SIG-M5 (cell line): Measurements from ENCODE around the gene IL31.
"Not testable (repeated sequence)": the region's sequence is repeated elsewhere in the genome, so short reads cannot be mapped to it uniquely, and the experiment has no call there.

Source experiments
- DNase-seq: peaks from one replicate; lab custom pipeline; 2025; lab: John Stamatoyannopoulos, UW

IL31 gene

DNA sequence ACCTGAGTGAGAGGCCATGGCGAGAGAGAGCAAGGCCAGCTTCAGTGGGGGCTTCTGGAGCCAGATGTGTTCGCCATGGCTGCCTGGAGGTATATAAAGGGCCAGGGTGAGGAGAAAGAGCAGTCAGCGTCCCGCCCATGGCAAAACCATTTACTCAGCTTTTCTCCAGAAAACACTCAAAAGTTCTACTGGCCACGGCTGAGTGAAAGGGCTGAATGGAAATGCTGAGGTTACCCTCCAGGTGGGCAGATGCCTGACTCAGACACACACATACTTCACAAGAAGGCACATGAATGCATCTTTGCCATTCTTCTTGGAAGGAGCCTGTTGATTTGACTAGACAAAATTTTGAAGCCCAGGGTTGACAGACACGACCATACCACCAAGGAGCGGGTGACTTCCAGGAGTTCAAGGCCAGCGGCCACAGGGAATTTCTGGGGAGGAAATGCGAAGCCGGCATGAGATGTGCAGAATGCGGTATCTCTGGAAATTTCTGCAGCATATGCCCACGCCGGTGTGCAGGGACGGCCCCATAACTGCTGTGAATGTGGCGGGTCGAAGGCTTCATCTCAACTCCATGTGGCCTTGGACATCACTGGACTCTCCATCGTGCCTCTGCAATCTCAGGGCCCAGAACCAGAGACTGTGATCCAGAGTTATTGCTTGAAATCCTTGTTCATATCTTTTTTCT lies at the start of gene IL31:
IL31 (minus strand) TSS at position 67 of the 691 bp plus-strand sequence; CDS start at position 18, 49 bp downstream.
- no peak for DNase-seq

DNA sequence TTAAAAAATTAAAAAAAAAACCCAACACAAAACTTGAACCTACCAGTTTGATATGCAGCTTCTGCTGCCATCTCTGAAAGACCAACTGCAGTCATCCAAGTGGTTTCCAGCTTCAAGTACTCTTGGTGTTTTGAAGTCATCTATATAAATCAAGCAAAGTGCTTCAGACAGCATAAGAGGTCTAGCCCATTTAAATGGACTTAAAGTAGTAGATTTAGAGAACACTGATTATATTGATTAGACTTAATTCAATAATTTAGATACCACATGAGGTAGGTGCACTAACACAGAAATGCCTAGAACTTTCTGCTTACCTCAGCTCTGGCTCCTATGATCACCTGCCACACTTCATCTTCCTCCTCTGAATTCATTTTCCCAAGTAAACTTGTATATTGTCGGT lies 42.4 kb upstream of the IL31 start:
- DNase-seq = no peak

DNA sequence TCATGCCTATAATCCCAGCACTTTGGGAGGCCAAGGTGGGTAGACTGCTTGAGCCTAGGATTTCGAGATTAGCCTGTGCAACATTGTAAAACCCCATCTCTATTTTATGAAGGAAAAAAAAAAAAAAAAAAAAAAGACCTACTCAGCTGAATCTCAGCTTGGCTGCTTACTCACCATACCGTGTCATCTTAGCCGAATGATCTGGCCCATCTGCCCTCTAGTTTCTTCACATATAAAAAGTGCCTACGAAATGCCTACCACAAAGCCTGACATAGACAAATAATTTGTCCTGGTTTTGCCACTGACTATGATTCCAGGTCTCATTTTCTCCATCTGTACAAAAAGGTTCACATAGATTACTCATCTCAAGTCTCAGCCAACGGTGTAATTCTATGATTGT lies 41.8 kb upstream of the IL31 start:
- DNase-seq = no peak

DNA sequence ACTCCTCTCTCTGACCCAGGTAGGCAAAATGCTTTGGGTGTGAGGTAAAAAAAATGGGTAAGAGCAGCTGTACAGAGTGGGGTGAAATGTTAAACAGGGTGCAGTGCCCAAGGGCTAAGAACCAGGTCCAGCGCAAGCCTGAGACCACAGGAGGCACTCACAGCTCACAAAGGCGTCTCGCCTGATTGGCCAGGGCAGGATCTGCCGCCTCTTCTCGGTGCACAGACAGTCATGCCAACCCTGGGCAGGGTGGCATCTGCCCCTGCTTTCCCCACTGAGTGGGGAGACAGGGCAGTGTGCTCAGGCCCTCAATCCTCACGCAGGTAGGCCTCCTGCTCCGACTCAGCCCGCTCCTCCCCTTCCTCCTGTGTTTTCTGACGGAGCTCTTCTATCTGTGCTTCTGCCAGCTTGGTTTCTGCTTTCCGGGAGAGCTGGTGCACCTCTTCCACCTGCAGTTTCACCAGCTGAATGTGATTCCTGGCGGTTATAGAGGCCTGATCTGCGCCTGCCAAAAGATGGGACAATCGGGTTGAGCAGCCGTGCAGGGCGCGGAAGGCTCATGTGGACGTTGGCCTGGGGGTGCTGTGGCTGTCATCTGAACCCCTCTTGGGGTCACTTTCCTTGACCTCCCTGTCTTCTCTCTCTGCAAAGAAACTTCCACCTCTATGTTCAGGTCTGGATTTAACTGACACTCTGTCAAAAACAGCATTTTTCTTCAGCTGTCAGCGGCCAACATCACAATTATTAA lies 34.2 kb upstream of the IL31 start:
- no peak for DNase-seq

DNA sequence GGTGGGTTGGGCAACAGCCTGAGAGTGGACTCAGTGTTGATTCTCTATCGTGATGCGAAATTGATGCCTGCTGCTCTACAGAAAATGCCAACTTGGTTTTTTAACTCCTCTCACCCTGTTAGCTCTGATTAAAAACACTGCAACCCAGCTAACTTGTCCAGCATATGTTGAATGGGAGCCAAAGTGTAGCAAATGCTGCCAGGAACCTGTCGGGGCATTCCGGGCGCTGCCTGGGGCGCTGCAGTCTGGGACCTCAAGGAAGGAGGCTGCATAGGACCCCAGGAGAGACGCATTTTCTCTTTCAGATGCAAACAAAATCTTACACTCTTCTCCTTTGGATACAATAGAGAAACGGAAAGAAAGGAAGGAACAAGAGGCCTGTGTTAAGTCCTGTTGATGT lies 33.4 kb upstream of the IL31 start:
- no peak for DNase-seq

DNA sequence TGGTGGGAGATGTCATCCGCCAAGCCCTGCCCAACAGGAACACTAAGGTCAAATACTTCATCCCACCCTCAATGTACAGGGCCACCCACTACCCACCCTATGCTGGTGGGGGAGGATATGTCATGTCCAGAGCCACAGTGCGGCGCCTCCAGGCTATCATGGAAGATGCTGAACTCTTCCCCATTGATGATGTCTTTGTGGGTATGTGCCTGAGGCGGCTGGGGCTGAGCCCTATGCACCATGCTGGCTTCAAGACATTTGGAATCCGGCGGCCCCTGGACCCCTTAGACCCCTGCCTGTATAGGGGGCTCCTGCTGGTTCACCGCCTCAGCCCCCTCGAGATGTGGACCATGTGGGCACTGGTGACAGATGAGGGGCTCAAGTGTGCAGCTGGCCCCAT lies 33.0 kb upstream of the IL31 start:
- no peak for DNase-seq

DNA sequence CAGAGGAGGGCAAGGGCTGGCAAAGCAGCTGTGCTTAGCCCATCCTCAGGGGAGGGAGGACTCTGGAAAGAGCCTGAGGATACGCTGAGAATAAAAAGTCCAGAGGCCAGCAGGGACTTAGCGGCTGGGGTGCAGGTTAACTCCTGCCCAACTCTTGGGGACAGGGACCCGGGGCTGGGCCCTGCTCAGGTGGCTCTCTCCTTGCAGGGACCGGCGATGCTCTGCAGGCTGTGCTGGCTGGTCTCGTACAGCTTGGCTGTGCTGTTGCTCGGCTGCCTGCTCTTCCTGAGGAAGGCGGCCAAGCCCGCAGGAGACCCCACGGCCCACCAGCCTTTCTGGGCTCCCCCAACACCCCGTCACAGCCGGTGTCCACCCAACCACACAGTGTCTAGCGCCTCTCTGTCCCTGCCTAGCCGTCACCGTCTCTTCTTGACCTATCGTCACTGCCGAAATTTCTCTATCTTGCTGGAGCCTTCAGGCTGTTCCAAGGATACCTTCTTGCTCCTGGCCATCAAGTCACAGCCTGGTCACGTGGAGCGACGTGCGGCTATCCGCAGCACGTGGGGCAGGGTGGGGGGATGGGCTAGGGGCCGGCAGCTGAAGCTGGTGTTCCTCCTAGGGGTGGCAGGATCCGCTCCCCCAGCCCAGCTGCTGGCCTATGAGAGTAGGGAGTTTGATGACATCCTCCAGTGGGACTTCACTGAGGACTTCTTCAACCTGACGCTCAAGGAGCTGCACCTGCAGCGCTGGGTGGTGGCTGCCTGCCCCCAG lies 32.3 kb upstream of the IL31 start:
- DNase-seq = no peak

DNA sequence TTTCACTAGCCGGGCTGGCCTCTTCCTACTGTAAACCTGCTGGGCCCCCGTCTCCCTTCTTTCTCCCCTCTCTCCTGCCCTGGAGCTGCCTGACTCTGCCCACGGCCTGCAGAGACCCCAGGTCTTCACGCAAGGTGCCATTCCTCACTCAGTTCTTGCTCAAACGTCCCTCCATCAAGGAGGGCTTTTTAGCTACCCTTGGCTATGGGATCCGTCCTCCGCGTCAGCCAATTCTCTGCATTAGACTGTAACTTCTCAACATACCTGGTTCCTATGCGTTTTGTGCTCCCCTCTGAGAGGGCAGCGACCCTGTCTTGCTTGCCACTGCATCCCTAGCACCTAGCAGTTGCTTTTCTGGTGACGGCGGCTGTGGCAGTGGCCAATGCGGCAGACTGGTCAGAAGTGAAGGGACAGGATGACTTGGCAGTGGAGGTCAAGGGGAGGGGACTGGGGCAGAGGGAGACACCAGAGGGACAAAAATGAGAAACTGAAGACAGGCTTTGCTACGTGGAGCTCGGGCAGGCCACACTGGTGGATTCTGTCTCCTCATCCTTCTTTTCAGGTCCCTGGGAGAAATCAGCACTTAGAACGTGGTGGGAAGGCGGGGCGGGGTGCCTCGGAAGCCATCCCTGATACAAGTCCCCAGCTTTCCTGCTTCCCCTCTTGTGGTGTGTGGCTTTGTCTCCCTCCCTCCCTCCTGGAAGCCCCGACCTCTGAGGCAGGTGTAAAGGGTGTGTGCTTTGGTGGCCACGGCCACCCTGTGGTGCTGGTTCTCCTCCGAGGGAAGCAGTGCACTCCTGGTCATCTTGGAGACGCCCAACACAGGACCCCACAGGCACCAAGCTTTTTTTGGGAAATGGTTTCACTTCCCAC lies 31.3 kb upstream of the IL31 start:
- no peak for DNase-seq

DNA sequence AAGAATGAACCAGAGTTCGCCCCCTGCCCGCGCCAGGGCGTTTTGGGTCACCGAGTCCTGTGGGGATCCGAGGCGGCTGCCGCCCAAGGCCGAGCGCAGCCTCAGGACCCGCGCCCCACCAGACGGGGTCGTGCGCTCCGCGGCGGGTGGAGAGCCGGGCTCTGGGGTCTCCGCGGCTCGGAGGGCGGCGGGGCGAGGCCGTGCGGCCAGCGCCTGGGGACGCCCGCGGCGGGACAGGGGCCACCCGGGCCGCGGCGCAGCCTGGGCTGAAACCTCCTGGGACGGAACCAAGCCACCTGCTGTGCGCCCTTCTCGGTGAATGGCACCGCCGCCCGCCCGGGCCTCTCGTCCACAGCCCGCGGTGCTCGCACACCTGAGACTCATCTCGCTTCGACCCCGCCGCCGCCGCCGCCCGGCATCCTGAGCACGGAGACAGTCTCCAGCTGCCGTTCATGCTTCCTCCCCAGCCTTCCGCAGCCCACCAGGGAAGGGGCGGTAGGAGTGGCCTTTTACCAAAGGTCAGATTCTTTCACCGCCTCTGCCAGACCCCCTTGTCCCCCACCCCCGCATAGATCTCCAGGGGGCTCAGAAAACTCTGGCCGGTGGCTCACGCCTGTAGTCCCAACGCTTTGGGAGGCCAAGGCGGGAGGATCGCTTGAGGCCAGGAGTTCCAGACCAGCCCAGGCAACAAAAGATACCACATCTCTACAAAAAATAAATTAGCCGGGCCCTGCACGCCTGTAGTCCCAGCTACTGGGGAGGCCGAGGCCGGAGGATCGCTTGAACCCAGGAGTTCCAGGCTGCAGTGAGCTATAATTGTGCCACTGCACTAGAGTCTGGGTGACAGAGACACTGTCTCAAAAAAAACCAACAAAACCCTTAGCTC lies 30.4 kb upstream of the IL31 start:
- no peak for DNase-seq

DNA sequence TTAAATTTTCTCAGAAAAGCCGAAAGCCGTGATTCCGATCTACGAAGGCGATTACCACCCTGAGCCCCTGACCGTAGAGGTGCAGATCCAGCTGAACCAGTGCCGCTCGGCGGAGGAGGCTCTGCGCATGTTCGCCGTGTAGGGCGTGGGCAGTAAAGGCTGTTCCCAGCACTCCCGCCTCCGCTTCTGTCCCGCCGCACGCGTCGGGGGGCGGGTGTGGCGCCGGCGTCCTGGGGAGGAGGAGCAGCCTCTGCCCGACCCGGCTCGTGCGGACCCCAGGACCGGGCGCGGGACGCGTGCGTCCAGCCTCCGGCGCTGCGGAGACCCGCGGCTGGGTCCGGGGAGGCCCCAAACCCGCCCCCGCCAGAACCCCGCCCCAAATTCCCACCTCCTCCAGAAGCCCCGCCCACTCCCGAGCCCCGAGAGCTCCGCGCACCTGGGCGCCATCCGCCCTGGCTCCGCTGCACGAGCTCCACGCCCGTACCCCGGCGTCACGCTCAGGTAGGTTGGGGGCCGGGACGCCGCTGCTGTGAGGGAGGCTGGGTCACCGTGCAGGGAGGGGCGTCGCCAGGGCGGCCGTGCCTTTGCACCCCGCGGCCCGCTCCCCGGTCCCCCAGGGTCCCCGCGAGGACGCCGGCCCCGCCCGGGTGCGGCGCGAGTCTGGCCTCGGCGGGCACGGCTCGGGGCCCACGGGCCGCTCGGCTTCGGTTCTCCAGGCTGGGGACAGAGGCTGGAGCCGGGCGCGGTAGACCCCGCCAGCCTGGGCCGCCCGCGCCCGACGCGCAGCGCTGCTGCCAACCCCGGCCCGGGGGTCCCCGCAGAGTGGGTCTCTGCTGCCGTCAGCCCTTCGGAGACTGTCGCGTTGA lies 29.5 kb upstream of the IL31 start, which contains the start of gene B3GNT4:
B3GNT4 (plus strand) TSS at position 409 of the 866 bp plus-strand sequence. CDS start 910 bp downstream, outside the sequence.
- DNase-seq = no peak

DNA sequence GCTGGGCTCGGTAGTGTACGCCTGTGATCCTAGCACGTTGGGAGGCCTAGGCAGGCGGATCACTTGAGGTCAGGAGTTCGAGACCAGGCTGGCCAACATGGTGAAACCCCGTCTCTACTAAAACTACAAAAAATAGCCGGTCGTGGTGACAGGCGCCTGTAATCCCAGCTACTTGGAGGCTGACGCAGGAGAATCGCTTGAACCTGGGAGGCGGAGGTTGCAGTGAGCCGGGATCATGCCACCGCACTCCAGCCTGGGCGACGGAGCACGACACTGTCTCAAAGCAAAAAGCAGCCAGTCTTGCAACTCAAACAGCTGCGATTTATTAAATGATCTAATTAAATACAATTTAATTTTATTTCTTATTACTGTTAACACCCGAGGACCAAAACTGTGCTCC lies 28.8 kb upstream of the IL31 start:
- DNase-seq = not testable (repeated sequence)

DNA sequence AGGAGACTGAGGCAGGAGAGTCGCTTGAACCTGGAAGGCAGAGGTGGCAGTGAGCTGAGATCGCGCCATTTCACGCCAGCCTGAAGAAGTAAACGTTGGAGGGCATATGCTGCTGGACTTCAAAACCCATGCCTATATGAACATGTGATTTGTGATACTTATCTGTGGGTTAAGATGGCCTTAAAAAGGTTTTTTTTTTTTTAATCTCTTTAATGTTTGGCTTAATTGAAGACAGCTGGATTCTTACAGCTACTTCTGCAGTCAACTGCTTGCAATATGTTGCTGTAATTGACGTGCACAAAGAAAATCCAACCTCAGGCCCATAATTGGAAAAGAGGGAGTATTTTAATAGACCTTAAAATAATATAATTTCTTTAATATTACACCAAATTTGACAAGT lies 28.0 kb upstream of the IL31 start:
- DNase-seq = no peak

DNA sequence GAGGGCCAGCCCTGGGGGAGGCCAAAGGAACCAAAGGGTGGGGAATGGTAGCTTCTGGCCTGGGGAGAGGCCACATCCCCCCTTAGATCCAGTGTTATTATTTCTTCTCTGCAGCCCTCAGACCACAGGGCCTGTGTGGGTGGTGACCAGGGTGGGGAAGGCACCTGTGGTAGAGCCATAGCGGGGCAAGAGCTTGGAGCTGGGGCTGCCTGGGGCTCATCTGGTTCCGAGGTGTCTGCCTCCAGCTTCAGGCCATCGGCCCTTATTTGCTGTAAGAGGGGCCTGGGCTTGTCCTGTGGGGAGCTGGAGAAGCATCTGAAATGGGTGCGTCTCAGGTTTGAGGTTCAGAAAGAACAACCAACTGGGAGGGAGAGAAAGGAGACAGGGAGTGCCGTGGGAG lies 27.4 kb upstream of the IL31 start:
- no peak for DNase-seq

DNA sequence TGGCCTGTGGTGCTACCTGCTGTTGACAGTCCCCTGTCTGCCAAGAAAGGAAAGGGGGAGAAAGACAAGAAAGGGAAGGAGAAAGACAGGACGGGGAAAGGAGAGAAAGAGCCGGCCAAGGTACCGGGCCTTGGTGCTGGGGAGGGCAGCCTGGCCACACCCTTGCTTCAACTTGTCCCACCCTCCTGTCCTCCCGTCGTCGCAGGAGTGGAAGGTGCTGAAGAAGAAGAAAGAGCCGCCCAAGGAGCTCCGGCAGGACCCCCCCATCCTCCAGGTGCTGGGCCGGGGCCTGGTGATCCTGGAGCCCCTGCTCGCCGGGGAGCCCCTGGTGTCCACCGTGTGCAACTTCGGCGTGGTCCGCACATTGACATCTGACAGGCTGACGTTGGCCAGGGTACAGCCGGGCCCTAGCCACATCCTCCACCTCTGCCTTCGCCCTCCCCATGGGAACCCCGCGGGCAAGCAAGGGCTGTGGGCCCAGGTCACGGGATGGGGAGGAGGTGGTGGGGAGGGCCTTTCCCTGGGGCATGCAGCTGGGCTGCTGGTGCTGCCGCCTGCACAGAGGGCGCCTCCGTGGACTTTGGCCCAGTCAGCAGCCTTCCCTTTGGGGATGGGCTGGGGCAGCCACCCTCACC lies 26.6 kb upstream of the IL31 start:
- DNase-seq = no peak

DNA sequence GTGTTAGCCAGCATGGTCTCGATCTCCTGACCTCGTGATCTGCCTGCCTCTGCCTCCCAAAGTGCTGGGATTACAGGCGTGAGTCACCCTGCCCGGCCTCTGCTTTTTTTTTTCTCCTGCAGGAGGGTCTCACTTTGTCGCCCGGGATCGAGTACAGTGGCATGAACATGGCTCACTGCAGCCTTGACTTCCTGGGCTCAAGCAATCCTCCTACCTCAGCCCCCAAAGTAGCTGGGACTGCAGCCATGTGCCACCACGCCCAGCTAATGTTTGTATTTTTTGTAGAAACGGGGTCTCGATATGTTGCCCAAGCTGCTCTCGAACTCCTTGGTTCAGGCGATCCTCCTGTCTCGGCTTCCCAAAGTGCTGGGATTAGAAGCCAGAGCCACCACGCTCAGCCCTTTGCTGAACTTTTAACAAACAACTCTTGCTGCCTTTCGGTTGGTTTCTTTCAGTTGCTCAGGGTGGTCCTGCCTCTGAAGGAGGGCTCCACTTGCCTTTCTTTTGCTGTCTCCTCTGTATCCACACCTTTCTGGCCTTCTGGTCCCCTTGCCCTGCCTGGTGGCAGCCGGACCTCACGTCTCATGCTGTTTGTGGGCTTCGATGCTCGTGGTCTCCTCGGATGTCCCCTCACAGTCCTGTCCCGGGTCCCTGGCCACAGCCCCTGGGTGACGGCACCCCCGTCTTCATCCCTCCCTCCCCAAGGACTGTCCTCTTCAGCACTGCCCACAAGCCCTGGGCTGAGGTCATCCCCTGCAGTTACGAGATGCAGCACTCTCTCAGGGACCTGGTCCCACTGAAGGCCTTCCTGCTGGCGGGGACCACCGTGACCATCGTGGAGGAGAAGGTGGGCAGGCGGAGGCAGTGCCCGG lies 25.7 kb upstream of the IL31 start:
- DNase-seq = no peak

DNA sequence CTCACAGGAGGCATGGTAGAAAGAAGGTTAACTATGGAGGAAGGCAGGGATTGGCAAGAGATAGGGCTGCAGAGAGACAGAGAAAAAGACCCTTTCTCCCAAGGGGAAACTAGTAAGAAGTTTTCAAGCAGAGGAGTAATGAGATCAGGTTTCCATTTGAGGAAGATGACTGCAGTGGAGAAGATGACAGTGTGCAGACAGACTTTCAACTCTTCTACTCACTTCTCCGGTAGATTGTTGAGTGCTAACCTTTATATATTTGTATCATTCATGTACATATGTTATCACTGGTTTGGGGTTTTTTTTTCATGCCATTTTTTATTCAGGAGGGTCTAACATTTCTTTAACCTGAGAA lies 23.6 kb upstream of the IL31 start:
- no peak for DNase-seq

DNA sequence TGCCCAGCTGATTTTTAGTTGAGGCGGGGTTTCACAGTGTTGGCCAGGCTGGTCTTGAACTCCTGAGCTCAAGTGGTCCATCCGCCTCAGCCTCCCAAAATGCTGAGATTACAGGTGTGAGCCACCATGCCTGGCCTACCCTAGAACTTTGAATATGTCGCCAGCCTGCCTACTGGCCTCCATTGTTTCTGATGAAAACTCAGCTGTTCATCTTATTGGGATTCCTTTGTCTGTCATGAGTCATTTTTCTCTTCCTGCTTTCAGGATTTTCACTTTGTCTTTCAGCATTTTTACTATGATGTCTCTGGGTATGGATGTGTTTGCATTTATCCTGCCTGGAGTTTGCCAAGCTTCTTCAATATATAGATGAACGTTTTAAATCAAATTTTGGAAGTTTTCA lies 21.4 kb upstream of the IL31 start:
- no peak for DNase-seq

DNA sequence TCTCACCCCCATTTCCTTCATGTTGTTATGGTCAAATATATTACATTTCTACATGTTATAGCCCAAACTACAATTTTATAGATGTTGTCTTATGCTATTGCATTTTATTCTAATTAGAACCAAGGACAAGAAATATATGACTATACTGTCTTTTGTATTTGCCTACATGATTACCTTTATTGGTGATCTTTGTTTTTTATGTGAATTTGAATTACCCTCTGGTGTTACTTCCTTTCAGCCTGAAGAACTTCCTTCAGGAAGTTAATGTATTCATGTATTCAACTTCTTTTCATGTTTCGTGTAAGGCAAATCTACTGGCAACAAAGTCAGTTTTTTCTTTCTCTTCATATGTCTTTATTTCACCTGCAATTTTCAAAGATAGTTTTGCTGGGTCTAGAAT lies 20.8 kb upstream of the IL31 start:
- DNase-seq = no peak
